ENCODE data around the gene SFTPD.
"Not testable (repeated sequence)": the region's sequence is repeated elsewhere in the genome, so short reads cannot be mapped to it uniquely, and the experiment has no call there.

- not testable (repeated sequence) for TF ChIP-seq POLR2A (IDR thresholded peaks at IDR 0.05; ENCODE audit: low read depth, low read length); POLR2AphosphoS5 (IDR thresholded peaks at IDR 0.05; ENCODE audit: low read depth, low read length); TAF1 (IDR thresholded peaks at IDR 0.05; ENCODE audit: borderline replicate concordance, low read depth, low read length)
These were observed 56.0 kb downstream of the SFTPD start for GRCh38 chr10:79892896-79893295.
